Esophagus (tissue), 2 donors: ENCODE measurements around the gene GTF2B. TPM values are rescaled to one million over a fixed set of nuclear protein-coding genes. Genes with fewer than 3 reads are reported as not detected.
"Not testable (repeated sequence)": the region's sequence is repeated elsewhere in the genome, so short reads cannot be mapped to it uniquely, and the experiment has no call there.

Source experiments
- H3K27ac ChIP-seq, 2 donors: one replicate each; pipeline ENCODE4 v1.5.1; 2013; ENCODE audit warnings: low read depth in 2 of 2, mild to moderate bottlenecking in 2 of 2, inconsistent platforms in 1 of 2, low read length in 1 of 2, moderate library complexity in 1 of 2
- H3K27me3 ChIP-seq, 2 donors: one replicate each; pipeline ENCODE4 v1.6.1; 2013; ENCODE audit warnings: low read length in 2 of 2, control low read depth in 1 of 2, mild to moderate bottlenecking in 1 of 2; ENCODE audit not compliant: insufficient read depth in 2 of 2, control insufficient read depth in 1 of 2
- H3K36me3 ChIP-seq, 2 donors: one replicate each; pipeline ENCODE4 v1.6.1; 2013; ENCODE audit warnings: low read length in 1 of 2; ENCODE audit not compliant: control insufficient read depth in 2 of 2, insufficient read depth in 2 of 2
- H3K4me1 ChIP-seq, 2 donors: one replicate each; pipeline ENCODE4 v1.6.1; 2013; ENCODE audit warnings: low read length in 1 of 2; ENCODE audit not compliant: control insufficient read depth in 2 of 2, insufficient read depth in 2 of 2
- H3K4me3 ChIP-seq, 2 donors: one replicate each; pipeline ENCODE4 v1.5.1; 2013; ENCODE audit warnings: low read length in 2 of 2, mild to moderate bottlenecking in 2 of 2, low read depth in 1 of 2, moderate library complexity in 1 of 2
- H3K9me3 ChIP-seq, 2 donors: one replicate each; pipeline ENCODE4 v1.6.1; 2013; ENCODE audit warnings: mild to moderate bottlenecking in 2 of 2, low read depth in 1 of 2, low read length in 1 of 2, moderate library complexity in 1 of 2; ENCODE audit not compliant: control insufficient read depth in 2 of 2, insufficient read depth in 1 of 2
- WGBS, 2 donors: extraction: QIAGEN DNeasy Blood & Tissue Kit; methylation state at CpG; one replicate each; pipeline ENCODE4 v1.1.7; 2013; 5-methylcytosine and 5-hydroxymethylcytosine counted together
- polyA plus RNA-seq, 2 donors: library from polyadenylated mRNA; stranded (reverse); fragments of 200-250 nt; gene quantifications; one replicate each; pipeline ENCODE4 v1.2.3, GENCODE V29; 2013
- donor health status: healthy with polysubstance abuse.
- donor health status: Bipolar disorder and iron deficiency.

Gene GTF2B
- polyA plus RNA-seq, 2 donors = 19.8 to 25.5 TPM

DNA sequence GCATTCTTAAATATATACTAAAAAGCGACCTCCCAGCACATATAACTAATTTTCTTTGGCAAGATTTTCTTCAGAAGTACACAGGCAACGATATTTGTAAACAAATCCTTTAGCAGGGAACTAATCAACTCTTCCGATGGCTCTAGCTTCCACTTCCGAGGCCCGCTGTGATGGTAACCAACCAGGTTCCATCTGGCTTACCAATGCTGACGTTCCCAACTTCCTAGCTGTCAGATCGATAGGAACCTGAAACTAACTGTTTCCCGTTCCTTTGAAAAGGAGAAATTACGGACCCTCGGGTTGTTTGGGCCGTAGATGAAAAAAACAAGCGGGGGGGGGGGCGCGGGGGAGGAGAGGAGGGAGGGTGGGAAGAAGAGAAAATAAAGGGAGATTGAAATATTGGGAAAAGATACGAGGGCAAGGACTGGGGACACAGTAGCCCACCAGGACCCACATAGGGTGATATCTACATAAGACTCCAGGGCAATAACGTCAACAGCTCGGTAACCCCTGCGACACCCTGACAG, 513 bp downstream of the GTF2B start:
- WGBS, 2 donors = 0 to 1% methylated on average over 16 of the region's 18 CpGs
- no peaks in the 10 kb centered on the region for H3K36me3 ChIP-seq
- peak overlapping the region; percentile 96 to 99 for H3K4me3 ChIP-seq
- no peaks in the 10 kb centered on the region for H3K27me3 ChIP-seq
- H3K4me1 ChIP-seq = no peaks in the 10 kb centered on the region
- peak overlapping the region; percentile 95 to 98 for H3K27ac ChIP-seq
- H3K9me3 ChIP-seq = no peaks in the 10 kb centered on the region

DNA sequence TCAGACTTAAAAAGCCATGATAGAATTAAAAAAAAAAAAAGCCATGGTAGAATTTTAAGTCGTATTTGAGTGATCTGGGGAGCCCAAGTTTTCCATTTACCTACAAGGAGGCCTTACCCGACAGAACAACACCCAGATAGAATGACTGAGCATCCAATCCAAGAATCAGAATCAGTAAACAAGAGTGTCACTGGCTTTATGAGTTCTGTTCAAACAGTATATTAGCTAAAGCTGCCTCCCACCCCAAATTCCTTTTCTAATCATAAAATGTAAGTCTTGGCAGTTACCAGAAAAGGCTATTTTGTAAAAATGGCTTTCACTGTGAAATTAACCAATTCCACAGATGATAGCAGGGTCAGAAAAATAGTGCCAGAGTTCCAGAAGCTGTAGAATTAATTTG, 1.2 kb downstream of the GTF2B start:
- H3K4me1 ChIP-seq = no peaks in the 10 kb centered on the region
- H3K9me3 ChIP-seq = no peaks in the 10 kb centered on the region
- peak overlapping the region in 1 of 2 donors; percentile 99 for H3K4me3 ChIP-seq
- no peak overlapping the region for H3K27ac ChIP-seq
- no peaks in the 10 kb centered on the region for H3K27me3 ChIP-seq
- 47 to 51% methylated on average over 2 of the region's 2 CpGs for WGBS, 2 donors
- H3K36me3 ChIP-seq = no peaks in the 10 kb centered on the region

DNA sequence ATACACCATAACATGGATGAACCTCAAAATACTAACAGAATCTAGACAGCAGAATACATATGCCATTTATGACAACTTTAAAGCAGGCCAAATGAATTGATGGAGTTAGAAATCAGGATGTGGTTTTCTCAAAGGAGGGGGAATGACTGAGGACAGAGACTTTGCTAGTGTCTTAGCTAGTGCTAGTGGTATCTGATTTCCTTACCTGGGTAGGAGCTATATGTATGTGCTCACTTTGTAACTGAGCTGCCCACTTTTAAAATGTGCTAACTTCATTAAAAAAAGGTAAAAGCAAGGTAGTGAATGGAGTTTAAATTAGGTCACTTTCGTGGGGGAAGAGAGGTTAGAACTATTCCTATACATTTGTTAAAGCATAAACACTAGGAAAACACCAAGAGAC, 2.6 kb downstream of the GTF2B start:
- Histone ChIP-seq H3K27ac (no peak overlapping the region), H3K4me3 (no peak overlapping the region), H3K4me1 (no peaks in the 10 kb centered on the region), H3K9me3 (no peaks in the 10 kb centered on the region), H3K36me3 (peaks cover 0 to 2% of the 10 kb centered on the region in 2 donors), H3K27me3 (no peaks in the 10 kb centered on the region)
- 48 to 77% methylated on average over 1 of the region's 1 CpG for WGBS, 2 donors

DNA sequence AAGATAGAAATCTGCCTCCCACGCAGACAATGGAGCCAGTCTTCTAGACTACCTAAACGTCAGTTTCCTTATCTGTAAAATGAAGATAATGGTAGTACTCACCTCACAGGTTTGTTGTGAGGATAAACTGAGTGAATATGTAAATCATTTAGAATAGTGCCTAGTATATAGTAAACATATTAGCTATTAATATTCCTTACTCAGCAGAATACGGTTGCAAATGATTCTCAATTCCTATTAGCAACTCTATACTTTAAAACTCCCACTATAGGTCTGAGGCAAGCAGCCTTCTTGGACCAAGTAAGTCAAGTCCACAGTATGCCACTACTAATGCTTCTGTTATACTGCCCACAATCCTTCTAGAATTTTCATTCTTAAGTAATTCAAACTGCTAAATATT, 5.4 kb downstream of the GTF2B start:
- H3K9me3 ChIP-seq = no peaks in the 10 kb centered on the region
- no peak overlapping the region for H3K27ac ChIP-seq
- 84 to 85% methylated on average over 3 of the region's 3 CpGs for WGBS, 2 donors
- H3K36me3 ChIP-seq = peaks cover 0 to 2% of the 10 kb centered on the region in 2 donors
- no peaks in the 10 kb centered on the region for H3K27me3 ChIP-seq
- H3K4me3 ChIP-seq = no peak overlapping the region
- no peaks in the 10 kb centered on the region for H3K4me1 ChIP-seq

DNA sequence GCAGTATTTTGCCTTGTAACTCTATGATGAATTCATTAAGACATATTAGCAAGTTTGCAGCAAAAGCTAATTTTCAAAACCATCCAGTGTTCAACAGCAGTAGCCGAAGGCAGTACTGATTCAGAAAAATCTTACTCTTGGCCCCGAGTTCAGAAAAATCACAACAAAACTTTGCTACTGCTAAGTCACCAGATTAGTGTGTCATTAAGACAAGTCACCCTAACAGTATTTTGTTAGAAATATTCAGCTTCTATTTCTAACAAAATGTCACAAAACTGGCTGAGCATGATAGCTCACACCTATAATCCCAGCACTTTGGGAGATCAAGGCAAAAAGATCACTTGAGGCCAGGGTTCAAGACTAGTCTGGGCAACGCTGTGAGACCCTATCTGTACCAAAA, 8.2 kb downstream of the GTF2B start:
- Histone ChIP-seq H3K4me1 (no peaks in the 10 kb centered on the region), H3K9me3 (no peaks in the 10 kb centered on the region), H3K4me3 (no peak overlapping the region), H3K27me3 (no peaks in the 10 kb centered on the region), H3K27ac (no peak overlapping the region), H3K36me3 (peaks cover 4 to 5% of the 10 kb centered on the region in 2 donors)
- WGBS, 2 donors = 66 to 76% methylated on average over 3 of the region's 3 CpGs

DNA sequence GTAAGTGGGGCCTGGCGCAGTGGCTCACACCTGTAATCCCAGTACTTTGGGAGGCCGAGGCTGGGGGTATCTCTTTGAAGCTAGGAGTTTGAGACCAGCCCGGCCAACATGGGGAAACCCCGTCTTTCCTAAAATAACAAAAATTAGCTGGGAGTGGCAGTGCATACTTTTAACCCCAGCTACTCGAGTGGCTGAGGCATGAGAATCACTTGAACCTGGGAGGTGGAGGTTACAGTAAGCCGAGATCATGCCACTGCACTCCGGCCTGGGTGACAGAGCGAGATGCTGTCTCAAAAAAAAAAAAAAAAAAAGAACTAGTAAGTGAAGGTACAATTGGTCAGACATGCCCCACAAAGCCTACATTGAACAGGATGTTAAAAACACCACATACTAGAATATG, 10.7 kb downstream of the GTF2B start:
- not testable (repeated sequence) for H3K36me3 ChIP-seq, H3K4me1 ChIP-seq
- WGBS, 2 donors = 73 to 79% methylated on average over 8 of the region's 8 CpGs

DNA sequence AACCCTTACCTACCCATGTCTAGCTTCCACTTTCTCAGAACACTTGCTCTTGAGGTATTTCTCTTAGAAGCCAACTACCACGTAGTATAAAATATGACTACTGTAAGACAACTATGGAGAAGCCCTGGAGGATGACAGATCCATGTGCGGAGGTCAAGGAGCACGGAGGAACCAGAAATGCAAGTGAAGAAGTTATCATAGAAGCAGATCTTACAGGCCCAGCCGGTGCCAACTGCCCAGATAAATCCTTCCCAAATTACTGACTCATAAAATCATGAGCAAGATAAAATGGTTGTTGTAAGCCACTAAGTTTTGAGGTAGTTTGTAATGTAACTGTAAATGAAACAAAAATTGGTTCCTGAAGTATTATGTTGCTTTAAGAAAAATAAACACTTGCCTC, 12.6 kb downstream of the GTF2B start:
- 61 to 66% methylated on average over 4 of the region's 4 CpGs for WGBS, 2 donors
- Histone ChIP-seq H3K27me3 (no peaks in the 10 kb centered on the region), H3K4me3 (no peak overlapping the region), H3K27ac (no peak overlapping the region), H3K9me3 (no peaks in the 10 kb centered on the region), H3K36me3 (peaks cover 2 to 5% of the 10 kb centered on the region in 2 donors), H3K4me1 (no peaks in the 10 kb centered on the region)

More for the DNA sequence above, 10.7 kb downstream of the GTF2B start:
- H3K4me3 ChIP-seq, H3K27ac ChIP-seq, H3K9me3 ChIP-seq, H3K27me3 ChIP-seq: not testable (repeated sequence)

DNA sequence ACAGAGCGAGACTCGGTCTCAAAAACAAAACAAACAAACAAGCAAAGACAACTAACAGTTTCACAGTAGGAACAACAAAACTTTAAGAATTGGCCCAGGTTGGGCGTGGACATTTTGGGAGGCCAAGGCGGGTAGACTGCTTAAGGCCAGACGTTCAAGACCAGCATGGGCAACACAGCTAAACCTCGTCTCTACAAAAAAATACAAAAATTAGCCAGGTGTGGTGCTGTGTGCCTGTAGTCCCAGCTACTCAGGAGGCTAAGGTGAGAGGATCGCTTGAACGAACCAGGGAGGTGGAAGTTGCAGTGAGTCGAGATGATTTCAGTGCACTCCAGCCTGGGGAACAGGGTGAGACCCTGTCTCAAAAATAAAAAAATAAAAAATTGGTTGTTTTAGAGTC, 13.5 kb downstream of the GTF2B start:
- Histone ChIP-seq H3K4me1 (no peaks in the 10 kb centered on the region), H3K27me3 (no peaks in the 10 kb centered on the region), H3K36me3 (peaks cover 2 to 5% of the 10 kb centered on the region in 2 donors), H3K27ac (no peak overlapping the region), H3K4me3 (no peak overlapping the region), H3K9me3 (no peaks in the 10 kb centered on the region)
- WGBS, 2 donors = 75 to 80% methylated on average over 9 of the region's 9 CpGs

DNA sequence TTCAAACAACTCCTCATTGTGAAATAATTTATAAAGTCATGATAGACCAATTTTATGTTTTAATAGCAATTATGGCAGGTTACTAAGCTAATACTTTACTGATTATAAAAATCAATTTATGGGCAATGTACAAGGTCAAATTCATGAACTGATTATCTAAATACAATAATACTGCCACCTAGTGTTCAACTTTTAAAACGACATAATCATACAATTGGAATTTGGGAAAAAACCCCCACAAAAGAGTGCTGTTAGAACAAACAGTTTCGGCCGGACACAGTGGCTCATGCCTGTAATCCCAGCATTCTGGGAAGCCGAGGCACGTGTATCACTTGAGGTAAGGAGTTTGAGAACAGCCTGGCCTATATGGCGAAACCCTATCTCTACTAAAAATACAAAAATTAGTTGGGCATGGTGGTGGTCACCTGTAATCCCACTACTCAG, 14.0 kb downstream of the GTF2B start:
- WGBS, 2 donors = 31 to 32% methylated on average over 6 of the region's 6 CpGs
- Histone ChIP-seq H3K9me3 (no peaks in the 10 kb centered on the region), H3K4me3 (no peak overlapping the region), H3K4me1 (no peaks in the 10 kb centered on the region), H3K27me3 (no peaks in the 10 kb centered on the region), H3K27ac (no peak overlapping the region), H3K36me3 (peaks cover 2 to 5% of the 10 kb centered on the region in 2 donors)

DNA sequence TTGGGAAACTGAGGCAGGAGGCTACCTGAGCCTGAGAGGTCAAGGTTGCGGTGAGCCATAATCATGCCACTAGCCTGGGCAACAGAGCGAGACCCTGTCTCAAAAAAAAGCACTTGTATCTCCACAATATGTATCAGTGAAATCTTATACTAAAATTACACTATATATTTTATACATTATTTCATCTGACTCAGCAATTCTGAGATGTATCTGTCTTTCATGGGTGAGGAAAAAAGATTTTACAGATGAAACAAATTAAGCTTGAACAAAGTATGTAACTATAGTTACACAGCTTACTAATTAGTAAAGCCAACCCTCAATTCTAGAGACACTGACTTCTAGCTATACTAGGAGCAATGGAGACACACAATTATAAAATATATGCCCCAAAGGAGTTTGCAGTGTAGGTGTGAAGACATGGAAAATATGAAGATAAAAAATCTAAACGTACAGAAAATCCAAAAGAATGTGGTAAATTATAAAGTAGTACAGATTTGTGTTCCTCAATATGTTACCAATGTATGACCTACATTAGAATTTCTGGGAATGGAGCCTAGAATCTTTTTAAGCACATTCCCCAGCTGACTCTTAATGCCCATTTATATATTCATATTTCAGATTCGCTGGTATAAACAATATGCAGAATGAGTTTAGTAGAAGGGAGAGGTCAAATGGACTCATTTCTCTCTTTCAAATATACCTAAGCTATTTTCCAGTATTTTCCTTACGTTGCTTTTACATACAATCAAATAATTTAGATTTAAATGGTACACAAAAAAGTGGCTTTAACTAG, 14.6 kb downstream of the GTF2B start:
- WGBS, 2 donors = 69 to 75% methylated on average over 5 of the region's 5 CpGs
- Histone ChIP-seq H3K4me3 (no peak overlapping the region), H3K27me3 (no peaks in the 10 kb centered on the region), H3K27ac (no peak overlapping the region), H3K4me1 (no peaks in the 10 kb centered on the region), H3K36me3 (peaks cover 2 to 5% of the 10 kb centered on the region in 2 donors), H3K9me3 (no peaks in the 10 kb centered on the region)
